ENCODE results near the gene IFI27L1. TPM values are rescaled to one million over a fixed set of nuclear protein-coding genes. Genes with fewer than 3 reads are reported as not detected.

IFI27L1 gene
- total and polyA plus RNA-seq, 2 of the 13 experiments (the other 11 are each of a cell fraction or from before 2014, with no cell fraction given): 11.9 to 19.0 TPM

- no peak for TF ChIP-seq STAT5B (CRISPR knock-in tag; IDR thresholded peaks at IDR 0.05)
- TF ChIP-seq ZNF841 (CRISPR knock-in tag; IDR thresholded peaks at IDR 0.05; ENCODE audit: borderline replicate concordance): no peak
- no peak for TF ChIP-seq THAP8 (CRISPR knock-in tag; IDR thresholded peaks at IDR 0.05; ENCODE audit: borderline replicate concordance)
- no peak for TF ChIP-seq ZNF232 (CRISPR knock-in tag; IDR thresholded peaks at IDR 0.05; ENCODE audit: borderline replicate concordance)
- no peak for TF ChIP-seq ISL2 (CRISPR knock-in tag; IDR thresholded peaks at IDR 0.05)
- TF ChIP-seq ARNT2 (CRISPR knock-in tag; IDR thresholded peaks at IDR 0.05; ENCODE audit: low read depth): no peak
- TF ChIP-seq, protein P1, sequence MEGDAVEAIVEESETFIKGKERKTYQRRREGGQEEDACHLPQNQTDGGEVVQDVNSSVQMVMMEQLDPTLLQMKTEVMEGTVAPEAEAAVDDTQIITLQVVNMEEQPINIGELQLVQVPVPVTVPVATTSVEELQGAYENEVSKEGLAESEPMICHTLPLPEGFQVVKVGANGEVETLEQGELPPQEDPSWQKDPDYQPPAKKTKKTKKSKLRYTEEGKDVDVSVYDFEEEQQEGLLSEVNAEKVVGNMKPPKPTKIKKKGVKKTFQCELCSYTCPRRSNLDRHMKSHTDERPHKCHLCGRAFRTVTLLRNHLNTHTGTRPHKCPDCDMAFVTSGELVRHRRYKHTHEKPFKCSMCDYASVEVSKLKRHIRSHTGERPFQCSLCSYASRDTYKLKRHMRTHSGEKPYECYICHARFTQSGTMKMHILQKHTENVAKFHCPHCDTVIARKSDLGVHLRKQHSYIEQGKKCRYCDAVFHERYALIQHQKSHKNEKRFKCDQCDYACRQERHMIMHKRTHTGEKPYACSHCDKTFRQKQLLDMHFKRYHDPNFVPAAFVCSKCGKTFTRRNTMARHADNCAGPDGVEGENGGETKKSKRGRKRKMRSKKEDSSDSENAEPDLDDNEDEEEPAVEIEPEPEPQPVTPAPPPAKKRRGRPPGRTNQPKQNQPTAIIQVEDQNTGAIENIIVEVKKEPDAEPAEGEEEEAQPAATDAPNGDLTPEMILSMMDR (CRISPR knock-in tag; IDR thresholded peaks at IDR 0.05): peak; percentile 60
- TF ChIP-seq ZNF792 (CRISPR knock-in tag; IDR thresholded peaks at IDR 0.05): no peak
- no peak for TF ChIP-seq ZNF780A (CRISPR knock-in tag; IDR thresholded peaks at IDR 0.05)
- no peak for TF ChIP-seq ZNF10 (CRISPR knock-in tag; IDR thresholded peaks at IDR 0.05; ENCODE audit: borderline replicate concordance, low read depth)
- peak; percentile 63 for TF ChIP-seq STAG1 (CRISPR knock-in tag; IDR thresholded peaks at IDR 0.05)
- no peak for TF ChIP-seq FOXA1 (IDR thresholded peaks at IDR 0.05)
- peak; percentile 45; the same call in 1 of the 2 replicates for TF ChIP-seq FOXA1 (CRISPR knock-in tag; IDR thresholded peaks at IDR 0.05)
- TF ChIP-seq, protein P2, sequence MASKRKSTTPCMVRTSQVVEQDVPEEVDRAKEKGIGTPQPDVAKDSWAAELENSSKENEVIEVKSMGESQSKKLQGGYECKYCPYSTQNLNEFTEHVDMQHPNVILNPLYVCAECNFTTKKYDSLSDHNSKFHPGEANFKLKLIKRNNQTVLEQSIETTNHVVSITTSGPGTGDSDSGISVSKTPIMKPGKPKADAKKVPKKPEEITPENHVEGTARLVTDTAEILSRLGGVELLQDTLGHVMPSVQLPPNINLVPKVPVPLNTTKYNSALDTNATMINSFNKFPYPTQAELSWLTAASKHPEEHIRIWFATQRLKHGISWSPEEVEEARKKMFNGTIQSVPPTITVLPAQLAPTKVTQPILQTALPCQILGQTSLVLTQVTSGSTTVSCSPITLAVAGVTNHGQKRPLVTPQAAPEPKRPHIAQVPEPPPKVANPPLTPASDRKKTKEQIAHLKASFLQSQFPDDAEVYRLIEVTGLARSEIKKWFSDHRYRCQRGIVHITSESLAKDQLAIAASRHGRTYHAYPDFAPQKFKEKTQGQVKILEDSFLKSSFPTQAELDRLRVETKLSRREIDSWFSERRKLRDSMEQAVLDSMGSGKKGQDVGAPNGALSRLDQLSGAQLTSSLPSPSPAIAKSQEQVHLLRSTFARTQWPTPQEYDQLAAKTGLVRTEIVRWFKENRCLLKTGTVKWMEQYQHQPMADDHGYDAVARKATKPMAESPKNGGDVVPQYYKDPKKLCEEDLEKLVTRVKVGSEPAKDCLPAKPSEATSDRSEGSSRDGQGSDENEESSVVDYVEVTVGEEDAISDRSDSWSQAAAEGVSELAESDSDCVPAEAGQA (IDR thresholded peaks at IDR 0.05; ENCODE audit: low read depth): no peak
- TF ChIP-seq, protein P2 (CRISPR knock-in tag; IDR thresholded peaks at IDR 0.05; ENCODE audit: borderline replicate concordance): no peak
- no peak for TF ChIP-seq ZBTB21 (CRISPR knock-in tag; IDR thresholded peaks at IDR 0.05)
- TF ChIP-seq TARDBP (CRISPR knock-in tag; IDR thresholded peaks at IDR 0.05): no peak
- no peak for TF ChIP-seq SMAD1 (CRISPR knock-in tag; IDR thresholded peaks at IDR 0.05; ENCODE audit: borderline replicate concordance, low read depth)
- no peak for TF ChIP-seq IKZF5 (CRISPR knock-in tag; IDR thresholded peaks at IDR 0.05)
- no peak for TF ChIP-seq TEAD3 (CRISPR knock-in tag; optimal IDR thresholded peaks at IDR 0.05; ENCODE audit: borderline replicate concordance)
Observed at GRCh38 chr14:94051115-94051514, 30.0 kb upstream of the IFI27L1 start (continued).
